Naive B cell (primary cell): ENCODE measurements around the gene ST8SIA2. TPM values are rescaled to one million over a fixed set of nuclear protein-coding genes. Genes with fewer than 3 reads are reported as not detected.
"Not testable (repeated sequence)": the region's sequence is repeated elsewhere in the genome, so short reads cannot be mapped to it uniquely, and the experiment has no call there.

ENCODE experiments used
- ATAC-seq, 2 donors: fragments of 150-1000 bp; cut with Tn5 transposase; 2 replicates each; pipeline ENCODE4 v1.10.0; 2021; ENCODE audit warnings: low read depth in 2 of 2, mild to moderate bottlenecking in 2 of 2, moderate library complexity in 2 of 2
- DNase-seq: peaks from one replicate; pipeline ENCODE4 v3.0.0; 2022
- H3K27ac Mint-ChIP-seq, 6 donors: one replicate each; pipeline ENCODE4 v1.8.0; 2020 to 2022; ENCODE audit warnings: mild to moderate bottlenecking in 6 of 6, mixed read lengths in 6 of 6, moderate library complexity in 5 of 6, inconsistent platforms in 2 of 6
- H3K27me3 Mint-ChIP-seq, 3 donors: one replicate each; pipeline ENCODE4 v1.8.0; 2021 to 2022; ENCODE audit warnings: mixed read lengths in 3 of 3, mild to moderate bottlenecking in 1 of 3
- H3K36me3 Mint-ChIP-seq, 2 donors: one replicate each; pipeline ENCODE4 v1.8.0; 2020 to 2022; ENCODE audit warnings: mixed read lengths in 2 of 2, inconsistent platforms in 1 of 2, mild to moderate bottlenecking in 1 of 2
- H3K4me1 Mint-ChIP-seq, 3 donors: one replicate each; pipeline ENCODE4 v1.8.0; 2020 to 2022; ENCODE audit warnings: mixed read lengths in 3 of 3, inconsistent platforms in 1 of 3, mild to moderate bottlenecking in 1 of 3, moderate library complexity in 1 of 3
- H3K4me3 Mint-ChIP-seq, 8 donors: one replicate each; pipeline ENCODE4 v1.8.0; 2020 to 2022; ENCODE audit warnings: mild to moderate bottlenecking in 8 of 8, mixed read lengths in 8 of 8, moderate library complexity in 8 of 8, inconsistent platforms in 2 of 8
- H3K9me3 Mint-ChIP-seq, 7 donors: one replicate each; pipeline ENCODE4 v1.8.0; 2020 to 2022; ENCODE audit warnings: mixed read lengths in 7 of 7, mild to moderate bottlenecking in 5 of 7, inconsistent platforms in 2 of 7, moderate library complexity in 1 of 7
- polyA plus RNA-seq, 6 donors: library from polyadenylated mRNA; unstranded; fragments of 300-500 nt; fragmentation: Illumina TruSeq; gene quantifications; one replicate each; pipeline ENCODE4 v1.2.3, GENCODE V29; 2021; ENCODE audit warnings: low read depth in 6 of 6

Gene ST8SIA2
- polyA plus RNA-seq, 6 donors from 2014 or later: not detected

- Mint-ChIP-seq H3K36me3 (no peaks in the 10 kb centered on the region), H3K4me1 (no peaks in the 10 kb centered on the region), H3K4me3 (no peak overlapping the region), H3K9me3 (peaks cover 0 to 2% (median 0%) of the 10 kb centered on the region in 7 donors), H3K27me3 (peaks cover 0 to 5% (median 0%) of the 10 kb centered on the region in 3 donors), H3K27ac (no peak overlapping the region)
- DNase-seq (no peak), ATAC-seq (no peak)
Observed at GRCh38 chr15:92460023-92460422, 66.3 kb downstream of the ST8SIA2 start.

- no peak overlapping the region for H3K27ac Mint-ChIP-seq
- H3K4me3 Mint-ChIP-seq: no peak overlapping the region
Observed at GRCh38 chr15:92462424-92463125, 68.9 kb downstream of the ST8SIA2 start.

GRCh38 chr15:92463352-92463751 is 69.7 kb downstream of the ST8SIA2 start:
- no peaks in the 10 kb centered on the region for H3K4me1 Mint-ChIP-seq
- no peak for ATAC-seq
- peaks cover 0 to 7% (median 0%) of the 10 kb centered on the region in 7 donors for H3K9me3 Mint-ChIP-seq

More at GRCh38 chr15:92462424-92463125, 68.9 kb downstream of the ST8SIA2 start:
- DNase-seq (no peak), ATAC-seq (no peak)
- Mint-ChIP-seq H3K36me3 (no peaks in the 10 kb centered on the region), H3K9me3 (peaks cover 0 to 4% (median 0%) of the 10 kb centered on the region in 7 donors), H3K4me1 (no peaks in the 10 kb centered on the region), H3K27me3 (no peaks in the 10 kb centered on the region)

GRCh38 chr15:92463826-92464225 is 70.1 kb downstream of the ST8SIA2 start:
- Mint-ChIP-seq H3K27ac (no peak overlapping the region), H3K27me3 (no peaks in the 10 kb centered on the region), H3K9me3 (peaks cover 0 to 8% (median 0%) of the 10 kb centered on the region in 7 donors), H3K4me1 (no peaks in the 10 kb centered on the region), H3K4me3 (no peak overlapping the region), H3K36me3 (no peaks in the 10 kb centered on the region)
- DNase-seq (no peak), ATAC-seq (no peak)

More at GRCh38 chr15:92463352-92463751, 69.7 kb downstream of the ST8SIA2 start:
- no peak for DNase-seq
- no peaks in the 10 kb centered on the region for H3K36me3 Mint-ChIP-seq
- no peaks in the 10 kb centered on the region for H3K27me3 Mint-ChIP-seq
- H3K27ac Mint-ChIP-seq: no peak overlapping the region
- H3K4me3 Mint-ChIP-seq: no peak overlapping the region

GRCh38 chr15:92466834-92467233 is 73.2 kb downstream of the ST8SIA2 start:
- ATAC-seq: no peak
- H3K4me3 Mint-ChIP-seq: no peak overlapping the region

GRCh38 chr15:92467245-92467644 is 73.6 kb downstream of the ST8SIA2 start:
- ATAC-seq: no peak
- H3K4me1 Mint-ChIP-seq: no peaks in the 10 kb centered on the region

More at GRCh38 chr15:92466834-92467233, 73.2 kb downstream of the ST8SIA2 start:
- no peaks in the 10 kb centered on the region for H3K36me3 Mint-ChIP-seq
- no peaks in the 10 kb centered on the region for H3K4me1 Mint-ChIP-seq
- H3K27me3 Mint-ChIP-seq: peaks cover 0 to 7% (median 0%) of the 10 kb centered on the region in 3 donors
- H3K27ac Mint-ChIP-seq: no peak overlapping the region
- DNase-seq: no peak
- peaks cover 0 to 8% (median 0%) of the 10 kb centered on the region in 7 donors for H3K9me3 Mint-ChIP-seq

GRCh38 chr15:92468991-92469390 is 75.3 kb downstream of the ST8SIA2 start:
- H3K4me3 Mint-ChIP-seq: no peak overlapping the region
- DNase-seq (no peak), ATAC-seq (no peak)
- peaks cover 0 to 11% (median 0%) of the 10 kb centered on the region in 7 donors for H3K9me3 Mint-ChIP-seq
- no peak overlapping the region for H3K27ac Mint-ChIP-seq
- no peaks in the 10 kb centered on the region for H3K4me1 Mint-ChIP-seq
- peaks cover 0 to 7% (median 4%) of the 10 kb centered on the region in 3 donors for H3K27me3 Mint-ChIP-seq
- H3K36me3 Mint-ChIP-seq: no peaks in the 10 kb centered on the region

More at GRCh38 chr15:92467245-92467644, 73.6 kb downstream of the ST8SIA2 start:
- Mint-ChIP-seq H3K9me3 (peaks cover 0 to 8% (median 0%) of the 10 kb centered on the region in 7 donors), H3K4me3 (no peak overlapping the region), H3K27me3 (peaks cover 0 to 7% (median 0%) of the 10 kb centered on the region in 3 donors), H3K27ac (no peak overlapping the region), H3K36me3 (no peaks in the 10 kb centered on the region)
- DNase-seq: no peak

- DNase-seq (no peak), ATAC-seq (no peak)
- Mint-ChIP-seq H3K4me3 (no peak overlapping the region), H3K4me1 (no peaks in the 10 kb centered on the region), H3K27ac (no peak overlapping the region), H3K9me3 (peaks cover 0 to 11% (median 0%) of the 10 kb centered on the region in 7 donors), H3K27me3 (peaks cover 0 to 7% (median 7%) of the 10 kb centered on the region in 3 donors), H3K36me3 (no peaks in the 10 kb centered on the region)
Observed at GRCh38 chr15:92471288-92471687, 77.6 kb downstream of the ST8SIA2 start.

GRCh38 chr15:92473756-92474155 is 80.1 kb downstream of the ST8SIA2 start:
- H3K27me3 Mint-ChIP-seq: peaks cover 6 to 12% (median 7%) of the 10 kb centered on the region in 3 donors
- ATAC-seq: no peak

GRCh38 chr15:92479730-92480129 is 86.0 kb downstream of the ST8SIA2 start:
- H3K27ac Mint-ChIP-seq, H3K4me3 Mint-ChIP-seq, H3K36me3 Mint-ChIP-seq, H3K9me3 Mint-ChIP-seq, H3K4me1 Mint-ChIP-seq, DNase-seq, ATAC-seq: not testable (repeated sequence)
- H3K27me3 Mint-ChIP-seq: peaks cover 0 to 18% (median 11%) of the 10 kb centered on the region in 3 donors

More at GRCh38 chr15:92473756-92474155, 80.1 kb downstream of the ST8SIA2 start:
- DNase-seq: no peak
- Mint-ChIP-seq H3K27ac (no peak overlapping the region), H3K4me3 (no peak overlapping the region), H3K9me3 (peaks cover 0 to 5% (median 0%) of the 10 kb centered on the region in 7 donors), H3K4me1 (no peaks in the 10 kb centered on the region), H3K36me3 (no peaks in the 10 kb centered on the region)

- H3K27ac Mint-ChIP-seq: no peak overlapping the region
- no peaks in the 10 kb centered on the region for H3K36me3 Mint-ChIP-seq
- DNase-seq (no peak), ATAC-seq (no peak)
- no peaks in the 10 kb centered on the region for H3K4me1 Mint-ChIP-seq
- H3K27me3 Mint-ChIP-seq: peaks cover 0 to 15% (median 11%) of the 10 kb centered on the region in 3 donors
- peaks cover 0 to 8% (median 4%) of the 10 kb centered on the region in 7 donors for H3K9me3 Mint-ChIP-seq
- H3K4me3 Mint-ChIP-seq: no peak overlapping the region
Observed at GRCh38 chr15:92480361-92480760, 86.7 kb downstream of the ST8SIA2 start.

GRCh38 chr15:92485441-92485840 is 91.8 kb downstream of the ST8SIA2 start:
- Mint-ChIP-seq H3K4me3 (no peak overlapping the region), H3K27ac (no peak overlapping the region)

GRCh38 chr15:92492551-92493115 is 99.0 kb downstream of the ST8SIA2 start:
- Mint-ChIP-seq H3K4me3 (no peak overlapping the region), H3K27ac (peak overlapping the region in 1 of 6 donors; percentile 22), H3K36me3 (peaks cover 0 to 8% of the 10 kb centered on the region in 2 donors), H3K27me3 (peaks cover 0 to 14% (median 6%) of the 10 kb centered on the region in 3 donors), H3K9me3 (peaks cover 7 to 33% (median 12%) of the 10 kb centered on the region in 7 donors), H3K4me1 (no peaks in the 10 kb centered on the region)
- no peak for ATAC-seq
- DNase-seq: no peak

More at GRCh38 chr15:92485441-92485840, 91.8 kb downstream of the ST8SIA2 start:
- Mint-ChIP-seq H3K4me1 (no peaks in the 10 kb centered on the region), H3K36me3 (no peaks in the 10 kb centered on the region), H3K9me3 (peaks cover 0 to 20% (median 10%) of the 10 kb centered on the region in 7 donors), H3K27me3 (peaks cover 0 to 5% (median 4%) of the 10 kb centered on the region in 3 donors)
- no peak for ATAC-seq
- no peak for DNase-seq
